SU-DHL-6 (cell line): ENCODE results near the gene PARP8.

Source experiments
- H2AFZ ChIP-seq: fragments of 200-600 bp; sonication (generic); 2 replicates; pipeline ENCODE4 v1.6.1; 2014; ENCODE audit warnings: low read depth, mild to moderate bottlenecking, moderate library complexity, mixed read lengths, antibody characterized with exemption, low read length; ENCODE audit not compliant: severe bottlenecking
- H3F3A ChIP-seq: fragments of 200-600 bp; shearing (Covaris generic); 2 replicates; pipeline ENCODE4 v1.6.0; 2016; ENCODE audit warnings: antibody characterized with exemption, mild to moderate bottlenecking; ENCODE audit not compliant: insufficient read depth
- H3K27ac ChIP-seq: fragments of 200-600 bp; sonication (generic); 2 replicates; pipeline ENCODE4 v1.5.1; 2016; ENCODE audit warnings: low read depth, mild to moderate bottlenecking, low read length, moderate library complexity, mixed read lengths
- H3K27me3 ChIP-seq: fragments of 200-600 bp; sonication (generic), shearing (Covaris generic); 2 replicates; pipeline ENCODE4 v1.6.0; 2014; ENCODE audit warnings: mild to moderate bottlenecking, low read length
- H3K36me3 ChIP-seq: fragments of 200-600 bp; sonication (generic); 2 replicates; pipeline ENCODE4 v1.6.1; 2014; ENCODE audit warnings: mild to moderate bottlenecking, low read length, mixed read lengths
- H3K4me2 ChIP-seq: fragments of 300-600, 200-600 bp; shearing (Covaris generic), sonication (generic); 2 replicates; pipeline ENCODE4 v1.6.0; 2014; ENCODE audit warnings: low read length, low read depth, mild to moderate bottlenecking; ENCODE audit not compliant: poor library complexity, severe bottlenecking
- H3K4me3 ChIP-seq: fragments of 200-600 bp; sonication (generic); 2 replicates; pipeline ENCODE4 v1.5.1; 2014; ENCODE audit warnings: antibody characterized with exemption, low read length, mild to moderate bottlenecking, mixed read lengths; ENCODE audit not compliant: insufficient read depth, poor library complexity, severe bottlenecking
- H3K79me2 ChIP-seq: fragments of 200-600 bp; sonication (generic); 2 replicates; pipeline ENCODE4 v1.6.1; 2014; ENCODE audit warnings: mild to moderate bottlenecking, low read length, moderate library complexity; ENCODE audit not compliant: insufficient read depth
- H3K9ac ChIP-seq: fragments of 200-600 bp; sonication (generic); 2 replicates; pipeline ENCODE4 v1.7.0; 2014; ENCODE audit warnings: mild to moderate bottlenecking, low read length
- H3K9me2 ChIP-seq: fragments of 200-600 bp; sonication (generic); replicated peaks from 2 replicates; pipeline ENCODE4 v1.6.1; 2014; ENCODE audit warnings: low read length; ENCODE audit not compliant: insufficient read depth
- H3K9me3 ChIP-seq: fragments of 200-600 bp; sonication (generic); 2 replicates; pipeline ENCODE4 v1.6.1; 2014; ENCODE audit warnings: low read length, mixed read lengths; ENCODE audit not compliant: insufficient read depth
- H4K20me1 ChIP-seq: fragments of 200-600 bp; sonication (generic); 2 replicates; pipeline ENCODE4 v1.6.1; 2014; ENCODE audit warnings: low read depth, mild to moderate bottlenecking, antibody characterized with exemption, low read length, moderate library complexity, mixed read lengths
- CTCF ChIP-seq: fragments of 200-600 bp; sonication (generic); IDR thresholded peaks from one replicate; pipeline ENCODE4 v1.5.1; 2017; ENCODE audit warnings: antibody characterized with exemption, mild to moderate bottlenecking, low read length, moderate library complexity; ENCODE audit not compliant: insufficient read depth, poor library complexity, severe bottlenecking
- EZH2phosphoT487 ChIP-seq: fragments of 200-600 bp; sonication (generic), shearing (Covaris generic); conservative IDR thresholded peaks from 2 replicates; pipeline ENCODE4 v1.6.1; 2018; ENCODE audit warnings: mild to moderate bottlenecking, antibody characterized with exemption, low read length, moderate library complexity, mixed read lengths

Gene PARP8

GRCh38 chr5:50655067-50655809 lies 11.2 kb upstream of the PARP8 start:
- Histone ChIP-seq H3K27ac (no peak overlapping the region), H3K4me2 (no peak overlapping the region), H3K79me2 (no peaks in the 10 kb centered on the region), H2AFZ (no peak overlapping the region), H4K20me1 (no peaks in the 10 kb centered on the region), H3K4me3 (no peak overlapping the region), H3K9me2 (no peaks in the 10 kb centered on the region), H3K36me3 (no peaks in the 10 kb centered on the region), H3F3A (no peaks in the 10 kb centered on the region), H3K9ac (no peak overlapping the region), H3K9me3 (no peaks in the 10 kb centered on the region), H3K27me3 (no peaks in the 10 kb centered on the region)
- TF ChIP-seq EZH2phosphoT487 (no peak), CTCF (no peak)

DNA sequence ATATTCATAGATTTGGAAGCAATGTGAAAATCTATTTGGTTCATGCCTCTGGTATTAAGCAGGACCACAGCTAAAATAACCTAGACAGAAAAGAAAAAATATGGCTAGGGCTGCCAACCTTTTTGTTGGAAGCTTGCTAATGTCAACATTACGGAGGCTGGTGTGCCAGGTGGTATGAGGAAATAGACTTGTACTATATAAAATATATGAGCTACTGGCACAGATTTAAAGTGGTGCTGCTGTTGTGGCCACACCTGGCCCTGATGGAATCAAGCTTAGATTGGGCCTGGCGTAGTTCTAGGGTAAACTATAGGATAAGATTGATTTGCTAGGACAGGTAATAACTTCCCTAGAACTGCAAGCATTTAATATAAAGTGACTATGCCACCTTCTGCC lies 10.6 kb upstream of the PARP8 start:
- Histone ChIP-seq H3K36me3 (no peaks in the 10 kb centered on the region), H3K4me3 (no peak overlapping the region), H3K9me3 (no peaks in the 10 kb centered on the region), H3K9ac (no peak overlapping the region), H3K9me2 (no peaks in the 10 kb centered on the region), H3F3A (no peaks in the 10 kb centered on the region), H3K4me2 (no peak overlapping the region), H4K20me1 (no peaks in the 10 kb centered on the region), H3K79me2 (no peaks in the 10 kb centered on the region), H3K27me3 (no peaks in the 10 kb centered on the region), H2AFZ (no peak overlapping the region), H3K27ac (no peak overlapping the region)
- TF ChIP-seq CTCF: no peak
- no peak for TF ChIP-seq EZH2phosphoT487

DNA sequence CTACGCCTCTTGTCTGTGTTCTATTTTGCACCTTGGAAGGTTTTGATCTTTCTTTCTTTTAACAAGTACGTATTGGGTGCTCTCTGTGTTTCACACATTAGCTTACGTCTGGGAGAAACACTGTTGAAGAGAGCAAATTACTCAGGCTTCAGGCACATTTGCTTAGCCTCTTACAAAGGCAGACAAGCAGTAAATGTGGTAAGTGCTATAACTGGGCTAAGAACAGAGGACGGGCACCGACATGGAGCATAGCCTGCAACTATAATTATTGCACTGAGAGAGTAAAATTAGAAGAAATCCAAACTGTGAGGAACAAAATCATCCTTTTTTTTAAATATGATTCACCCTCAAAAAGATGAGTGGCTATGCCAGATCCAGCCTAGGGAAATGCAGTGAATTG lies 9.4 kb upstream of the PARP8 start:
- Histone ChIP-seq H3K36me3 (no peaks in the 10 kb centered on the region), H4K20me1 (no peaks in the 10 kb centered on the region), H3K27ac (no peak overlapping the region), H3K4me3 (no peak overlapping the region), H2AFZ (no peak overlapping the region), H3K79me2 (no peaks in the 10 kb centered on the region), H3F3A (no peaks in the 10 kb centered on the region), H3K9me3 (no peaks in the 10 kb centered on the region), H3K4me2 (no peak overlapping the region), H3K9ac (no peak overlapping the region), H3K27me3 (no peaks in the 10 kb centered on the region), H3K9me2 (no peaks in the 10 kb centered on the region)
- TF ChIP-seq EZH2phosphoT487 (no peak), CTCF (no peak)
